DMS114 treated with DMSO at 0.1 percent for 48 hours (cell line): ENCODE results near the gene FFAR3.
"Not testable (repeated sequence)": the region's sequence is repeated elsewhere in the genome, so short reads cannot be mapped to it uniquely, and the experiment has no call there.

Experiments
- DNase-seq: peaks from one replicate; lab custom pipeline; 2025; ENCODE audit not compliant: unreplicated experiment; lab: John Stamatoyannopoulos, UW

FFAR3 gene

DNA sequence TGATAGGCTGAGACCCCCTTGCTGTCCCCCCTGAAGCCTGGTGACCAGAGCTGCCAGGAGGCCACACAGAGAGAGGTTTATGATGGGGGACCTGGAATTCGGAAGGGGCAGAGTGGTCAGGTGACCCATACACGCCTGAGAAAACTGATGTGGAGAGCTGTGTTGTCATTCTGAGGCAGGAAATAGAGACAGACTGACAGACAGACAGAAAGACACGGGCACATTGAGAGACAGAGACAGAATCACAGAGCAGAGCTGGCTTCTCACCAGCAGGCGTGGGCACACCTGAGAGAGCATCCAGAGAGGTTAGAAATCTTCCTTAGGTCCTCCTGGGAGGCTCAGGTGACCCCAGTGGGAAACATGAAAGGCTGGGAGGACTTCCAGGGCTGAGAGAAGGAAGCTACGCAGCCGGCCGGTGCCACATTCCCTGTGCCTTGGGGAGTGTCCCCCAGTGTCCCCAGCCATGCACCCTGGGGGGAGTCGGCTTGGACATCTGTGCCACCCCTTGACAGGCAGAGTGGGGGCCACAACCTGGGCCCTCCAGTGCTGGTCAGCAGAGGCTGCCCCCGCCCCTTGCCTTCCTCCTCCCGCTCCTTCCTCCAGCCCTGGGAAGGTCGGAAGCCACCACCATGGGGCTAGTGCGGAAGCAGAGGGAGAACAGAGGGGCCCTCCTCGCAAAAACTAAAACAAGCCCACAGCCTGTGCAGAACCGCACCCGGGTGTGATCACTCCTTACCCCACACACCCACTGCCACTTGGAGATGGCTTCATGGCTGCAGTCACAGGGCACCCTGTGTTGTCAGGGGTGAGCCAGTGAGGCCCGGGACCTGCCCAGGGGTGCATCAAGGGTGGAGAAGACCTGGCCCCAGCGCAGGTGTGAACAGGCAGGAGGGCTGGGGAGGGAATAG, 8.4 kb upstream of the FFAR3 start:
- DNase-seq: no peak

DNA sequence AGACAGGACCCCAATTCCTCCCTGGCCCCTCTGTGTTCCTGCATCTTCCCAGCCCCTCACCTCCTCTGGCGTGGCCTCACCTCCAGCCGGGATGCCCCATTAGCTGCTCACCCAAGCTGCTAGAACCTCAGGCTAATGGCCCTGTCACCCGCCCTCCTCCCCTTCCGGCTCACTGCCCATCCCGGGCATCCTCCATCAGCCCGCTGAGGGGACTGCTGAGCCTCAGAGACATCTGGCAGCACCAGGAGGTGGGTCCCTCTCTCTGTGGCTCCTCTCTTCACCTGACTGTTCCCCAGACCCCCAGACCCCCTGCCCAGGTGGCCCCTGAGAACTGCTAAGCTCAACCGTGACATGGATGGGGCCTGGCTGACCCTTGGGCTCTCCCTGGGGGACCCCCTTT, 7.7 kb upstream of the FFAR3 start:
- DNase-seq: no peak

DNA sequence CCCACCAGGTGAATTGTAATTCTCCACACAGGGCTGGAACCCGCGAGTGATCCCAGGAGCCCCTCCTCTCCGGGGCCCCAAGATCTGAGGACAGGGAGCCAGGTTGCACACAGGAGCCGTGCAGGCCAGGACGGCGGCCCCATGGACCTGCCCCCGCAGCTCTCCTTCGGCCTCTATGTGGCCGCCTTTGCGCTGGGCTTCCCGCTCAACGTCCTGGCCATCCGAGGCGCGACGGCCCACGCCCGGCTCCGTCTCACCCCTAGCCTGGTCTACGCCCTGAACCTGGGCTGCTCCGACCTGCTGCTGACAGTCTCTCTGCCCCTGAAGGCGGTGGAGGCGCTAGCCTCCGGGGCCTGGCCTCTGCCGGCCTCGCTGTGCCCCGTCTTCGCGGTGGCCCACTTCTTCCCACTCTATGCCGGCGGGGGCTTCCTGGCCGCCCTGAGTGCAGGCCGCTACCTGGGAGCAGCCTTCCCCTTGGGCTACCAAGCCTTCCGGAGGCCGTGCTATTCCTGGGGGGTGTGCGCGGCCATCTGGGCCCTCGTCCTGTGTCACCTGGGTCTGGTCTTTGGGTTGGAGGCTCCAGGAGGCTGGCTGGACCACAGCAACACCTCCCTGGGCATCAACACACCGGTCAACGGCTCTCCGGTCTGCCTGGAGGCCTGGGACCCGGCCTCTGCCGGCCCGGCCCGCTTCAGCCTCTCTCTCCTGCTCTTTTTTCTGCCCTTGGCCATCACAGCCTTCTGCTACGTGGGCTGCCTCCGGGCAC, 6.7 kb upstream of the FFAR3 start:
- DNase-seq: no peak

DNA sequence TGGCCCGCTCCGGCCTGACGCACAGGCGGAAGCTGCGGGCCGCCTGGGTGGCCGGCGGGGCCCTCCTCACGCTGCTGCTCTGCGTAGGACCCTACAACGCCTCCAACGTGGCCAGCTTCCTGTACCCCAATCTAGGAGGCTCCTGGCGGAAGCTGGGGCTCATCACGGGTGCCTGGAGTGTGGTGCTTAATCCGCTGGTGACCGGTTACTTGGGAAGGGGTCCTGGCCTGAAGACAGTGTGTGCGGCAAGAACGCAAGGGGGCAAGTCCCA, 6.1 kb upstream of the FFAR3 start:
- DNase-seq: no peak

DNA sequence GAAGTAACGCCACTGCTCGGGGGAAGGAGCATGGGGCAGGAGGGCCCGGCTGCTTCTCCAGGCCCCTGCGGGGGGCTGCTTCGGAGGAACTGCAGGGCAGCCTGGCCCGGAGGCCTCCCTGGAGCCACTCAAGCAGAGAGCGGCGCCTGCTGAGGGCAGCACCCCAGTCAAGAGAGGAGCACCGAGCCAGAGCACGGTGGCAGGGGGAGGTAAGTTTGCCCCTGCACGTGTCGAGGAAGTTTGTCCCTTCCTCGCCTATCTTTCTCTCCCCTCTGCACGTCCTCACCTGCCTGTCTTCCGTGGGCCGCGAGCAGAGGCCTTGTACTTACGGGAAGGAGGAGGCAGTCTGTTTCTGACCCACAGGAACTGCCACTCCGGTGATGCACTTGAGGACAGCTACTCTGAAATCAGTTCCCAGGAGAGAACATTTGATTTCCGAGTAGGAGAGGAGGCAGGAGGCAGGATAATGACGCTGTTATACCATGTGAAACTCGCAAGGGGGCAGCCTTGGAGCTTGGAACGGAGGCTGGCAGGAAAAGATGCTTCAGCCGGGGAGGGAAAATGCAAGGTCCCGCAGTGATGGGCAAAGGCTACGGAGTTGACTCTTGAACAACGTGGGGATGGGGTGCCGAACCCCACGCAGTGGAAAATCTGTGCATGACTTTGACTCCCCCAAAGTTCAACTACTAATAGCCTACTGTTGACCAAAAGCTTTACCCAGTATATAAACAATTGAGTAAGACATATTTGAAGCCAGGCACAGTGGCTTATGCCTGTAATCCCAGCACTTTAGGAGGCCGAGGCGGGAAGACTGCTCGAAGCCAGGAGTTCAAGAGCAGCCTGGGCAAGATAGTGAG, 5.6 kb upstream of the FFAR3 start:
- peak; percentile 82 for DNase-seq

DNA sequence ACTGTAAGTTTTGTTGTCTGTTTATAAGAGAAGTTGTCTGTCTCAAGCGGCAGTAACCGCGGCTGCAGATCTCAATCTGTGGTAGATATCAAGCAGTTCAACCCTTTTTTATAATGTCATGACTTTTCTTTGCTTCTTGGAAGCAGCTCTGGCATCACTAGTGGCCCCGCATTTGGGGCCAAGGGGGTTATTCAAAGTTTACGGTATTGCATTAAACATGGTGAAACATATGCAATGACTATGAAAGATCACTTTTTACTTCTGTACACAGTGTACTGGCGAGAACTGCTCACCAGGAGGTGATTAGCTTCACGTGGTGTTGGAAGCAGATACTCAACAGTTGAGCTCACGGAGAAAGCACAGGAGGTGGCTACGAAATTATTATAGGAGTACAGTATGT, 4.6 kb upstream of the FFAR3 start:
- no peak for DNase-seq

DNA sequence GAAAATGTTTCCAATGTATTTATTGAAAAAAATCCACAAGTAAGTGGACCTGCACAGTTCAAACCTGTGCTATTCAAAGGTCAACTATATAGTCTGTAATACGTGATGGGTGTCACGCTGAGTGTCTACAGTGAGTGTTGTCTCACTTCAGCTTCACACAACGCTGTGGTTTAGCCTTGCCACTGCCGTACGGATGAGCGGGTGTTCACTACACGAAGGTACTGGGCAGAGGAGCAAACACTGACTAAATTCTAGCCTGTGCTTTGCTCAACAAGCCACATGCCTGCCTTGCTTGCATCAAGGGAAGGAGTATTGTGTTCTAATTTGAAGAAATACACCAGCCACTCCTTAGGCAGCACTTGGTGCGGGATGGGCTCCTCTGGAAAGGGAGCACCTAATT, 3.4 kb upstream of the FFAR3 start:
- no peak for DNase-seq

DNA sequence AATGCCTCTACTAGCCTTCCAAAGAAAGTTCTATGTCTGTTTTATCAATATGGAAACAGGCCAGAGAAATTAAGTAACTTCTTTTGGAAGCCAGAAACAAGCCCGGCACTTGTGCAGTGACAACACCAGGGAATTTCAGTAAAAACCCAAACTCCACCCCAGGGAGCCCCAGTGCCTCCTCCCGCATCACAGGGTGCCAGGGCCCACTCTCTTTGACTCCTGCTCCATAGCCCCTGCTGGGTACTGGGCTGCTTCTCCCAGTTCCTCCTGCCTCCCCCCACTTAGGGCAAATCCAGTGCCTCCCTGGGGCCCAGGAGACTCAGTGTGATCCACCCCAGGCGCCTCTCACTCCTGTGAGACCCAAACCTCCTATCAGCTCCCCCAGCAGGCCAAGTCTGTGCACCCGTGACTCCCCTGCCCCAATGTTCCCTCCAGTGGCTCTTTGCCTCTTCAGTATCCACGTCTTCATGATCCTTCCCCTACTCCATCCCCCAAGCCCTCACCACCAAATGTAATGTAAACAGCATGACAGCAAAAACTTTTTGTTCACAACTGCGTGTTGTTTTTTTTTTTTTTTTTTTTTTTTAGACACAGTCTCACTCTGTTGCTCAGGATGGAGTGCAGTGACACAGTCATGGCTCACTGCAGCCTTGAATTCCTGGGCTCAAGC, 2.3 kb upstream of the FFAR3 start:
- DNase-seq: no peak

DNA sequence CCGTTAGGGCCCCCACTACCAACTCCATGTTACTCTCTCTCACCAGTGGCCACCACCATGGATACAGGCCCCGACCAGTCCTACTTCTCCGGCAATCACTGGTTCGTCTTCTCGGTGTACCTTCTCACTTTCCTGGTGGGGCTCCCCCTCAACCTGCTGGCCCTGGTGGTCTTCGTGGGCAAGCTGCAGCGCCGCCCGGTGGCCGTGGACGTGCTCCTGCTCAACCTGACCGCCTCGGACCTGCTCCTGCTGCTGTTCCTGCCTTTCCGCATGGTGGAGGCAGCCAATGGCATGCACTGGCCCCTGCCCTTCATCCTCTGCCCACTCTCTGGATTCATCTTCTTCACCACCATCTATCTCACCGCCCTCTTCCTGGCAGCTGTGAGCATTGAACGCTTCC, 574 bp downstream of the FFAR3 start:
- DNase-seq: not testable (repeated sequence)

DNA sequence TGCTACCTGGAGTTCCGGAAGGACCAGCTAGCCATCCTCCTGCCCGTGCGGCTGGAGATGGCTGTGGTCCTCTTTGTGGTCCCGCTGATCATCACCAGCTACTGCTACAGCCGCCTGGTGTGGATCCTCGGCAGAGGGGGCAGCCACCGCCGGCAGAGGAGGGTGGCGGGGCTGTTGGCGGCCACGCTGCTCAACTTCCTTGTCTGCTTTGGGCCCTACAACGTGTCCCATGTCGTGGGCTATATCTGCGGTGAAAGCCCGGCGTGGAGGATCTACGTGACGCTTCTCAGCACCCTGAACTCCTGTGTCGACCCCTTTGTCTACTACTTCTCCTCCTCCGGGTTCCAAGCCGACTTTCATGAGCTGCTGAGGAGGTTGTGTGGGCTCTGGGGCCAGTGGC, 1.1 kb downstream of the FFAR3 start:
- DNase-seq: not testable (repeated sequence)

DNA sequence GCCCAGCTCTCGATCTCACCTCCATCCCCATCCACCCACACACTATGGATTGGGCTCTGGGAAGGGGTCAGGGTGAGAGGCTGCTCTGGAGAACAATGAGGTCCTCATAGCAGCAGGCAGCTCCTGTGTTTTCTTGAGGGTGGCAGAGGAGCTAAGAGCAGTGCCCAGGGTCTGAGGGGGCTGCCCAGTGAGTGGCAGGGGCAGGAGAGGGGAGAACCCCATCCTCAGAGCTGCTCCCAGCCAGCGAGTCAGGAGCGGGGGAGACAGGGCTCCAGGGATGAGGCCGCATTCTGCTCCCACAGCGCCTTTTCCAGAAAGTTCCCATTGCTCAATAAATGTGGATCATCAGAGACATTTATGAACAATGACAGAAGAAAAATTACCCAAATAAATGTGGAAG, 1.8 kb downstream of the FFAR3 start:
- not testable (repeated sequence) for DNase-seq

DNA sequence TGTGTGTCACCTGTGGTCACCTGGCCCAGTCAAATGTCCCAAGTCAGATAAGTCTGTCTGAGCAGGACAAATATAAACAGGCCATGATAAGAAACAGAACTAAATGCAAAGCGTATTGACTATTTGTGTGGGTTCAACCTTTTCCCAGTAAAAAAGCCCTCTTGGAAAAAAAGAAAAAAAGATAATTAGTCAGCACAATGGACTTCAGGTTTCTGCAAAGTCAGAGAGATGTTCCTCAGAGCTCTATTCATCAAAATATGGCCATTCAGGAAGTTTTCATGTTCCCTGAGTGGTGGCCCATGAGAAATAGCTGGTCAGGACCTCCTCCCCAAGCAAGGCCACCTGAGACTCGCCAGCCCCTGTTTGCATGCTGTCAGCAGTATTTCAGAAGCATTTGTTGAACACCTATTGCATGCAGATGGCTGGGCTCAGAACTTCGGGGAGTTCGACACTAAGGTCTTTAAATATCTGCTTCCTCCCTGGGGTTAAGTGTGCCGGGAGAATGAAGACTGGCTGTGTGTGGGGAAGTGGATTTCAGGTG, 2.7 kb downstream of the FFAR3 start:
- no peak for DNase-seq

DNA sequence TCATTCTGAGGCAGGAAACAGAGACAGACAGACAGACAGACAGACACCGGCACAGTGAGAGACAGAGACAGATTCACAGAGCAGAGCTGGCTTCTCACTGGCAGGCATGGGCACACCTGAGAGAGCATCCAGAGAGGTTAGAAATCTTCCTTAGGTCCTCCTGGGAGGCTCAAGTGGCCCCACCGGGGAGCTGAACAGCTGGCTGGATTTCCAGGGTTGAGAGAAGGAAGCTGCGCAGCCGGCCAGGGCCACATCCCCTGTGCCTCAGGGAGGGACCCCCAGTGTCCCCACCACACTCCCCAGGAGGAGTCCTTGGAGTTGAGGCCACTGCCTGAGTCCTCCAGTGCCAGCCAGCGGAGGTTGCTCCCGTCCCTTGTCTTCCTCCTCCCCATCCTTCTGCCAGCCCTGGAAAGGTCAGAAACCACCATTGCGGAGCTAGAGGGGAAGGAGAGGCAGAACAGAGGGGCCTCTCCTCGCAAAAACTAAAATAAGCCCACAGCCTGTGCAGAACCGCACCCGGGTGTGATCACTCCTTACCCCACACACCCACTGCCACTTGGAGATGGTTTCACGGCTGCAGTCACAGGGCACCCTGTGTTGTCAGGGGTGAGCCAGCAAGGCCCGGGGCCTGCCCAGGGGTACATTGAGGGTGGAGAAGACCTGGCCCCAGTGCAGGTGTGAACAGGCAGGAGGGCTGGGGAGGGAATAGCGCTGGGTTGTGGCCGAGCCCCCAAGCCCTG, 4.2 kb downstream of the FFAR3 start:
- DNase-seq: no peak

DNA sequence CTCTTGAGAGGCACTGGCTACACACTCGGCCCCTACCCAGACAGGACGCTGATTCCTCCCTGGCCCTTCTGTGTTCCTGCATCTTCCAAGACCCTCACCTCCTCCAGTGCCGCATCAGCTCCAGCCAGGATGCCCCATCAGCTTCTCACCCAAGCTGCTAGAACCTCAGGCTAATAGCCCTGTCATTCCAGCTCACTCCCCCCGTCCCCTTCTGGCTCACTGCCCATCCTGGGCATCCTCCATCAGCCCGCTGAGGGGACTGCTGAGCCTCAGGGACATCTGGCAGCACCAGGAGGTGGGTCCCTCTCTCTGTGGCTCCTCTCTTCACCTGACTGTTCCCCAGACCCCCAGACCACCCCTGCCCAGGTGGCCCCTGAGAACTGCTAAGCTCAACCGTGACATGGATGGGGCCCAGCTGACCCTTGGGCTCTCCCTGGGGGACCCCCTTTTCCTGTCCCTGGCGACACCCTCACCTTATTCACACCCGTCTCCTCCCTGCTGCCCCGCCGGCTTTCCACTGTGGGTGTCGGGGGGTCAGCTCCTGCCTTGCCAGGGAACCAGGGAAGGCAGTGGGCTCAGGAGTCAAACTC, 4.8 kb downstream of the FFAR3 start:
- DNase-seq: no peak

DNA sequence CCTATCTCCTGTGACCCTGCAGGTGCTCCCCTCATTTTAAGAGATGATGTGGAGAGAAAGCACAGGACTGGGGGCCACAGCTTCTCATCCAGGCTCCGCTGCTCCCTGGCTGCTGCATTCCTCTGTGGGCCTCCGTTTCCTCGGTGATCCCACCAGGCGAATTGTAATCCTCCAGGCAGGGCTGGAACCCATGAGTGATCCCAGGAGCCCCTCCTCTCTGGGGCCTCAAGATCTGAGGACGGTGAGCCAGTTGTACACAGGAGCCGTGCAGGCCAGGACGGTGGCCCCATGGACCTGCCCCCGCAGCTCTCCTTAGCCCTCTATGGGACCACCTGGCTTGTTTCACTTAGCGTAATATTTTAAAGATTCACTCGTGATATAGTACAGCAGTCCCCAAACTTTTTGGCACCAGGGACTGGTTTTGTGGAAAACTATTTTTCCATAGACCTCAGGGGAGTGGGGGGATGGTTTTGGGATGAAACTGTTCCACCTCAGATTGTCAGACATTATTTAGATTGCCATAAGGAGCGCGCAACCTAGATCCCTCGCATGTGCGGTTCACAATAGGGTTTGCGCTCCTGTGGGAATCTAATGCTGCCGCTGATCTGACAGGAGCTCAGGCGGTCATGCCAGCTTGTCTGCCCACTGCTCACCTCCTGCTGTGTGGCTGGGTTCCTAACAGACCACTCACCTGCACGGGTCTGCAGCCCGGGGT, 5.6 kb downstream of the FFAR3 start:
- DNase-seq: no peak

DNA sequence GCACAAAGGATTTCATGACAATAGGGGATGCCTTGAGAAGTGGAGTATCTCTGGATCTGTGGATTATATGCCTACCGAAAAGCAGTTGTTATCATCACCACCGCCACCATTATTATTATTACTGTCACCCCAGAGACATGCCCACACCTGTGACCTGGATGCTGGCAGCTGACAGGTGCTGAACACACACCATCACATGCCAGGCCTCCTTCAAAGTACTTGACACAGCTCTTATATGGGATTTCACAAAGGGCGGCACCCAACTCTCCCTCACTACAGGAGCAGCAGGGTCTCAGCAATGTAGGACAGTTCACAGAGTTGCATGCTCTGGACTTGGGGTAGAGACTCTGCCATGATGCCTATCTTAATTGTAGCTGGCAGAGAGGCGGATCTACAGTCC, 7.0 kb downstream of the FFAR3 start:
- no peak for DNase-seq

DNA sequence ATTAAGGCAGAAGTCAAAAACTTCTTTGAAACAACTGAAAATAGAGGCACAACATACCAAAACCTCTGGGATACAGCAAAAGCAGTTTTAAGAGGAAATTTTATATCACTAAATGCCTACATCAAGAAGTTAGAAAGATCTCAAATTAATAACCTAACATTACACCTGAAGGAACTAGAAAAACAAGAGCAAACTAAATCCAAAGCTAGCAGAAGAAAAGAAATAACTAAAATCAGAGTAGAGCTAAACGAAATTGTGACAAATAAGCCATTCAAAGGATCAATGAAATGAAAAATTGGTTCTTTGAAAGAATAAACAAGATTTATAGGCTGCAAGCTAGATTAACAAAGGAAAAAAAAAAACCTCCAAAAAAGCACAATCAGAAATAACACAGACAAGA, 10.1 kb downstream of the FFAR3 start:
- DNase-seq: no peak

DNA sequence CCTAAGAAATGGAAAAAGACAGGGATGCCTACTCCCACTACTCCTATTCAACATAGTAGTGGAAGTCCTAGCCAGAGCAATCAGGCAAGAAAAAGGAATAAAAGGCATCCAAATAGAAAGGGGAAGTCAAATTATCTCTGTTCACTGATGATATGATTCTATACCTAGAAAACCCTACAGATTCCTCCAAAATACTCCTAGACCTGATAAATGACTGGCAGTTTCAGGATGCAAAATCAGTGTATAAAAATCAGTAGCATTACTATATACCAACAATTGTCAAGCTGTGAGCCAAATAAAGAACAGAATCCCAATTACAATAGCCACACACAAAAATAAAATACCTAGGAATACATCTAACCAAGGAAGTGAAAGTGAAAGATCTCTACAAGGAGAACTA, 11.3 kb downstream of the FFAR3 start:
- DNase-seq: no peak

DNA sequence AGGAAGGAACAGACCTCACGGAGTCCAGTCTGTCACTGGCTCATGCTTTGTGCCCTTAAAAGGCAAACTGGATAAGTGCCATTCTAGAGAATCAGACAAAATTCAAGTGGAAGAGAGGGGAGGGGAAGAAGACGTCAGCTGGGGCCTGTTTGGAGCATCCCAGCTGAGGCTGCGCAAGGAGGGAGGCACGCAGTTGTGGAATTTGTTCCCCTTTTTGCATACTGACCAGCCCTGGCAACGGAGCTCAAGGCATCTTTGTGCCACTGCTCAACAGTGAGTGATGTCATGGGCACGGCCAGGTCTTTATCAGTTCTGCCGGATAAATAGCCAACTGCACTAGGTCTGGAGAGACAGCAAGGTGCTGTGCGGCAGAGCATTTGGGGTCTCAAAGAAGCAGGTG, 12.5 kb downstream of the FFAR3 start, which contains the start of gene GPR42:
Gene GPR42, plus strand, starts transcription at position 347 of the 400 bp plus-strand sequence. CDS start 292 bp downstream, outside the sequence.
- DNase-seq: no peak
